Spleen (tissue), 7 donors: ENCODE data around the gene MYO9A.

Source experiments
- POLR2A ChIP-seq, 3 donors: fragments of 450-650 bp; IDR thresholded peaks; one replicate each; pipeline ENCODE4 v1.5.1; 2017; ENCODE audit warnings: antibody characterized with exemption in 3 of 3, mild to moderate bottlenecking in 1 of 3
- POLR2AphosphoS5 ChIP-seq, 3 donors: sonication (generic); formaldehyde crosslinking; IDR thresholded peaks; one replicate each; pipeline ENCODE4 v1.5.1; 2017; ENCODE audit warnings: antibody characterized with exemption in 3 of 3
- TF ChIP-seq, protein P1 (sequence below), 11 experiments: fragments of 200-600 bp in 7 of 11; fragments of 450-650 bp in 4 of 11; sonication (generic) in 4 of 11; IDR thresholded peaks in 8 of 11; conservative IDR thresholded peaks in 3 of 11; 1 replicate in 7 of 11; 2 replicates in 4 of 11; pipeline versions ENCODE4 v1.4.0 to v1.8.0; 2016 to 2021; ENCODE audit warnings: antibody characterized with exemption in 11 of 11, inconsistent platforms in 4 of 11, mild to moderate bottlenecking in 1 of 11
- donor health status: DM: no; HTN: no; CAD: no; lungs with moderate emphysema.
- donor health status: DM: no; HTN: no; CAD: no.
- donor health status: DM: no; HTN: no; CAD: no.

DNA sequence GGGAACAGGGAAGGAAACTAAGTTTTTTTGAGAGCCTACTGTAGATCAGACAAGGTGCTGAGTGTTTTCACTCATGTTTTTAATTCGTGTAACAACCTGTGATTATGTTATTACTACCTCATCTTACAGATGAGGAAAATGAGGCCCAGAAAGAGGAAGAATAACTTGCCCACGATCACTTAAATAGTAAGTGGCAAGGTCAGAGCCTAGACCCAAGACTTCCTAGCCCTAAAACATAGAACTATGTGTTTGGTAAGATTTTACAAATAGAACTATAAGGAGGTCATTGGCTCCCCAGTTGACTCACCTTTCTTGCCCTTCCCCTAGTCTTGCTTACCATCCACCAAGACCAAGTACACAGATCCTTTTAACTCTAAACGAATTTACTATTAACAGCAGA lies 14.0 kb upstream of the MYO9A start:
- TF ChIP-seq POLR2A (IDR thresholded peaks at IDR 0.05) (no peak), POLR2AphosphoS5 (IDR thresholded peaks at IDR 0.05) (no peak)
- TF ChIP-seq, protein P1, sequence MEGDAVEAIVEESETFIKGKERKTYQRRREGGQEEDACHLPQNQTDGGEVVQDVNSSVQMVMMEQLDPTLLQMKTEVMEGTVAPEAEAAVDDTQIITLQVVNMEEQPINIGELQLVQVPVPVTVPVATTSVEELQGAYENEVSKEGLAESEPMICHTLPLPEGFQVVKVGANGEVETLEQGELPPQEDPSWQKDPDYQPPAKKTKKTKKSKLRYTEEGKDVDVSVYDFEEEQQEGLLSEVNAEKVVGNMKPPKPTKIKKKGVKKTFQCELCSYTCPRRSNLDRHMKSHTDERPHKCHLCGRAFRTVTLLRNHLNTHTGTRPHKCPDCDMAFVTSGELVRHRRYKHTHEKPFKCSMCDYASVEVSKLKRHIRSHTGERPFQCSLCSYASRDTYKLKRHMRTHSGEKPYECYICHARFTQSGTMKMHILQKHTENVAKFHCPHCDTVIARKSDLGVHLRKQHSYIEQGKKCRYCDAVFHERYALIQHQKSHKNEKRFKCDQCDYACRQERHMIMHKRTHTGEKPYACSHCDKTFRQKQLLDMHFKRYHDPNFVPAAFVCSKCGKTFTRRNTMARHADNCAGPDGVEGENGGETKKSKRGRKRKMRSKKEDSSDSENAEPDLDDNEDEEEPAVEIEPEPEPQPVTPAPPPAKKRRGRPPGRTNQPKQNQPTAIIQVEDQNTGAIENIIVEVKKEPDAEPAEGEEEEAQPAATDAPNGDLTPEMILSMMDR (IDR thresholded peaks at IDR 0.05 in 8 of 11, conservative IDR thresholded peaks at IDR 0.05 in 3 of 11), result no peak
